Measurements from ENCODE around the gene JAZF1.

JAZF1 gene

GRCh38 chr7:28176174-28176573 lies 4.4 kb downstream of the JAZF1 start:
- Histone ChIP-seq H4K20me1 (ENCODE audit: control insufficient read depth, insufficient read depth, low read depth, low read length) (peaks cover 12% of the 10 kb centered on the region; the same call in 1 of the 2 replicates), H3K9me3 (ENCODE audit: control insufficient read depth, insufficient read depth, low read length) (no peaks in the 10 kb centered on the region), H3K79me2 (ENCODE audit: control insufficient read depth, low read length) (peaks cover 83% of the 10 kb centered on the region), H3K4me1 (ENCODE audit: control insufficient read depth, low read length) (peaks cover 75% of the 10 kb centered on the region), H3K27me3 (ENCODE audit: control insufficient read depth, low read length) (no peaks in the 10 kb centered on the region), H3F3A (ENCODE audit: control insufficient read depth, insufficient read depth) (peaks cover 14% of the 10 kb centered on the region), H3K4me3 (ENCODE audit: low read length) (no peak overlapping the region), H3K9me2 (replicated peaks; ENCODE audit: control insufficient read depth, low read length) (no peaks in the 10 kb centered on the region), H3K27ac (ENCODE audit: low read depth, low read length) (no peak overlapping the region), H3K36me3 (ENCODE audit: control insufficient read depth, low read length) (peaks cover 27% of the 10 kb centered on the region), H3K4me2 (ENCODE audit: low read length) (peak overlapping the region; percentile 9; the same call in 1 of the 2 replicates)
- TF ChIP-seq EZH2phosphoT487 (IDR thresholded peaks at IDR 0.05; ENCODE audit: borderline replicate concordance, low read length), result no peak
- TF ChIP-seq CTCF (IDR thresholded peaks at IDR 0.05; ENCODE audit: low read depth, low read length, poor library complexity, severe bottlenecking), result no peak

- Histone ChIP-seq H3K79me2 (ENCODE audit: control insufficient read depth, low read length) (peaks cover 93% of the 10 kb centered on the region), H4K20me1 (ENCODE audit: control insufficient read depth, insufficient read depth, low read depth, low read length) (peaks cover 12% of the 10 kb centered on the region; the same call in 1 of the 2 replicates), H3F3A (ENCODE audit: control insufficient read depth, insufficient read depth) (peaks cover 16% of the 10 kb centered on the region), H3K4me3 (ENCODE audit: low read length) (no peak overlapping the region), H3K36me3 (ENCODE audit: control insufficient read depth, low read length) (peaks cover 35% of the 10 kb centered on the region), H3K4me1 (ENCODE audit: control insufficient read depth, low read length) (peaks cover 82% of the 10 kb centered on the region), H3K9me3 (ENCODE audit: control insufficient read depth, insufficient read depth, low read length) (no peaks in the 10 kb centered on the region), H3K27me3 (ENCODE audit: control insufficient read depth, low read length) (no peaks in the 10 kb centered on the region), H3K4me2 (ENCODE audit: low read length) (peak overlapping the region; percentile 1; the same call in 1 of the 2 replicates), H3K9me2 (replicated peaks; ENCODE audit: control insufficient read depth, low read length) (no peaks in the 10 kb centered on the region), H3K27ac (ENCODE audit: low read depth, low read length) (no peak overlapping the region)
- TF ChIP-seq CTCF (IDR thresholded peaks at IDR 0.05; ENCODE audit: low read depth, low read length, poor library complexity, severe bottlenecking) (no peak), EZH2phosphoT487 (IDR thresholded peaks at IDR 0.05; ENCODE audit: borderline replicate concordance, low read length) (no peak)
Measured at GRCh38 chr7:28174901-28175661, 5.5 kb downstream of the JAZF1 start.

GRCh38 chr7:28174442-28174841 lies 6.2 kb downstream of the JAZF1 start:
- H4K20me1 ChIP-seq (ENCODE audit: control insufficient read depth, insufficient read depth, low read depth, low read length), result peaks cover 12% of the 10 kb centered on the region; the same call in 1 of the 2 replicates
- no peaks in the 10 kb centered on the region for H3K9me2 ChIP-seq (replicated peaks; ENCODE audit: control insufficient read depth, low read length)
- H3K79me2 ChIP-seq (ENCODE audit: control insufficient read depth, low read length), result peaks cover 100% of the 10 kb centered on the region
- H3K4me3 ChIP-seq (ENCODE audit: low read length), result no peak overlapping the region
- H3F3A ChIP-seq (ENCODE audit: control insufficient read depth, insufficient read depth), result peaks cover 16% of the 10 kb centered on the region
- peaks cover 40% of the 10 kb centered on the region for H3K36me3 ChIP-seq (ENCODE audit: control insufficient read depth, low read length)
- H3K9me3 ChIP-seq (ENCODE audit: control insufficient read depth, insufficient read depth, low read length), result no peaks in the 10 kb centered on the region
- TF ChIP-seq EZH2phosphoT487 (IDR thresholded peaks at IDR 0.05; ENCODE audit: borderline replicate concordance, low read length), result no peak
- TF ChIP-seq CTCF (IDR thresholded peaks at IDR 0.05; ENCODE audit: low read depth, low read length, poor library complexity, severe bottlenecking), result no peak
- no peak overlapping the region for H3K27ac ChIP-seq (ENCODE audit: low read depth, low read length)
- no peak overlapping the region for H3K4me2 ChIP-seq (ENCODE audit: low read length)
- H3K4me1 ChIP-seq (ENCODE audit: control insufficient read depth, low read length), result peaks cover 88% of the 10 kb centered on the region
- H3K27me3 ChIP-seq (ENCODE audit: control insufficient read depth, low read length), result no peaks in the 10 kb centered on the region

Data from DOHH2 (cell line).